GM12872 (cell line): ENCODE results near the gene SECISBP2.

ENCODE experiments used
- CTCF ChIP-seq: IDR thresholded peaks from 3 replicates; pipeline ENCODE4 v1.5.1; 2011; ENCODE audit warnings: low read depth, mild to moderate bottlenecking, low read length, moderate library complexity; ENCODE audit not compliant: insufficient read depth

The SECISBP2 gene

DNA sequence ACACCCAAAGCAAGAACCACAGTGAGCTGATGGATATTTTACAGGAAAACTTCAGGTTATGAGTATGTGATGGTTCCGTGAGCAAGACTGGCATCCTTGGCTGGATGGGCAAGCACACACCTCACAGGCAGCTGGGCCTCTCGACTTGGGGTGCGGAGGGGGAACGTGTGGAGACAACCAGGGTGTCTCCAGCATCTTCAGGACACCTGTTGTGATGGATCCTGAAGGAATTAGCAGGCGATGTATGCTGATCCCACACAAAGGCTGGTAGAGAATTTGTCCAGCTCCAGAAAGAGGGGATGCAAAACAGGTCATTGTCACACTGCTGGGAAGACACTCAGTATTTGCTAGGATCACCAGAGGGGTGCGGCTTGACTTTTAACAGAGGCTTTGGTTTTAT, 42.7 kb downstream of the SECISBP2 start:
- TF ChIP-seq CTCF, result no peak

GRCh38 chr9:89361816-89362646, 43.7 kb downstream of the SECISBP2 start:
- TF ChIP-seq CTCF, result no peak

DNA sequence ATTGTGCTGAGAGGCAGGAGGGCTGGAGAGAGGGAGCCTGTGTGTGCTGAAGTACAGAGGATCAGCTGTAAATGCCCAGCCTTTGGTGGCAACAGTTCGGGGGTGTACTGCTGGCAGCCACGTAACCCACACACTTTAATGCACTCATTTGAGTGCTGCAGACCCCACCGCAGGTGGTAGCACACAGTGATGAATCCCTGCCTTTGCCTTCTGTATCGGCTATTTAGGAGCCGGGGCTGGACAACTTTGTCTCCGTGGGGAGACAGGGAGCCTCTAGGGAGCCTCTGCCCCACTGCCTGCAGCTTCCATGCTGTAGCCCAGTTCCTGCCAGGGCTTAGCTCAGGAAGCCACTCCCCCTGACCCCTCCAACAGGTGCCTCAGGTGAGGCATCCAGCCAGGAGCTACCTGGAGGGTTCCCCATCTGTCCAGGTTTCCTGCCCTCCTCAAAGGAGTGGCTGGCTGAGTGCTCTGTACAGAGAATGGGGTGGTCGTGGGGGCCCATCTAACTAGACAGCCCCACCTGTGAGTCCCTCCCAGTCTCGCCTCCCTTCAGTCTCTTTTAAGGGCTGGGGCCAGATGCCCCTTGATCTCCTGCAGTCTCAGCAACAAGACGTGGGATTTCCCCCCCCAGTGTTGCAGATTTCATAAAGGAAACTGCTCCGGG, 44.5 kb downstream of the SECISBP2 start:
- no peak for TF ChIP-seq CTCF

DNA sequence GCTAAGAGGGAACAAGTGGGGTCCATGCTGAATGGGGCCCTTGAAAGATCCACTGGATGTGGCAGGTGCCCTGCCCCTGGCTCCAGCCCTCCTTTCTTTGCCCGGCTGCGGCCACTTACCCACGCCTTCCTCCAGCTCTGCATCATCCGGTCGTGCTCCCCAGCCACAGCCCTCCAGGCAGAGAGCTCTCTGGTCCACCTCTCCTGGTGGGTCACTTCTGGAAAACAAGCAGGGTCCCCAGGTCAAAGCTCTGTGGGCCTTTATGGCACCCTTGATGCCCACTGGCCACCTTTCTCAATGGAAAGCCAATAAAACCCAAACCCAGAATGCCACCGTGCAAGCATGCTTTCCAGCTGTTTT, 45.0 kb downstream of the SECISBP2 start:
- no peak for TF ChIP-seq CTCF

- no peak for TF ChIP-seq CTCF
Observed at GRCh38 chr9:89363921-89364665, 45.8 kb downstream of the SECISBP2 start.

GRCh38 chr9:89364666-89365531, 46.6 kb downstream of the SECISBP2 start:
- TF ChIP-seq CTCF, result no peak
